B cell (primary cell): ENCODE results near the gene HABP2.

ENCODE experiments used
- CTCF ChIP-seq: fragments of 200-600 bp; IDR thresholded peaks from one replicate; pipeline ENCODE4 v1.8.0; 2022; ENCODE audit warnings: antibody characterized with exemption, mild to moderate bottlenecking
- EZH2 ChIP-seq: IDR thresholded peaks from 2 replicates; pipeline ENCODE4 v1.6.1; 2012; ENCODE audit warnings: borderline replicate concordance, low read depth, mild to moderate bottlenecking, moderate library complexity, low read length; ENCODE audit not compliant: insufficient read depth, poor library complexity, severe bottlenecking

GRCh38 chr10:113520690-113521474 is 32.0 kb upstream of the HABP2 start:
- TF ChIP-seq CTCF = peak; percentile 56
- no peak for TF ChIP-seq EZH2
